GM18520 (cell line): ENCODE measurements around the gene NCAN.
"Not testable (repeated sequence)": the region's sequence is repeated elsewhere in the genome, so short reads cannot be mapped to it uniquely, and the experiment has no call there.

ENCODE experiments used
- ATAC-seq: cut with Tn5 transposase; IDR thresholded peaks from one replicate; pipeline ENCODE4 v1.9.1; 2021; ENCODE audit not compliant: unreplicated experiment

The NCAN gene

DNA sequence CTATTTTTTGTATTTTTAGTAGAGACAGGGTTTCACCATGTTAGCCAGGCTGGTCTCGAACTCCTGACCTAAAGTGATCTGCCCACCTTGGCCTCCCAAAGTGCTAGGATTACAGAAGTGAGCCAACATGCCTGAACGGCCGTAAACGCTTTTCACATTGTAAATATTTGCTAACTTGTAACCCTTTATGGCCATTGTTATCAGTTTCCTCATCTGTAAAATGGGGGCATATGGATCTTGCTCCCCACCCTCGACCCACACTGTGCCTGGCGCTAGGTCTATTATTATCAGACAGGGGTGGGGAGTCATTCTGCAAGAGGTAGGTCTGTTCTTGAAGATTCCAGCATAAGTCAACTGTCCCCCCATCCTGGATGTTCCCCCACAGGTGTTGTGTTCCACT lies 11.9 kb downstream of the NCAN start:
- no peak for ATAC-seq

DNA sequence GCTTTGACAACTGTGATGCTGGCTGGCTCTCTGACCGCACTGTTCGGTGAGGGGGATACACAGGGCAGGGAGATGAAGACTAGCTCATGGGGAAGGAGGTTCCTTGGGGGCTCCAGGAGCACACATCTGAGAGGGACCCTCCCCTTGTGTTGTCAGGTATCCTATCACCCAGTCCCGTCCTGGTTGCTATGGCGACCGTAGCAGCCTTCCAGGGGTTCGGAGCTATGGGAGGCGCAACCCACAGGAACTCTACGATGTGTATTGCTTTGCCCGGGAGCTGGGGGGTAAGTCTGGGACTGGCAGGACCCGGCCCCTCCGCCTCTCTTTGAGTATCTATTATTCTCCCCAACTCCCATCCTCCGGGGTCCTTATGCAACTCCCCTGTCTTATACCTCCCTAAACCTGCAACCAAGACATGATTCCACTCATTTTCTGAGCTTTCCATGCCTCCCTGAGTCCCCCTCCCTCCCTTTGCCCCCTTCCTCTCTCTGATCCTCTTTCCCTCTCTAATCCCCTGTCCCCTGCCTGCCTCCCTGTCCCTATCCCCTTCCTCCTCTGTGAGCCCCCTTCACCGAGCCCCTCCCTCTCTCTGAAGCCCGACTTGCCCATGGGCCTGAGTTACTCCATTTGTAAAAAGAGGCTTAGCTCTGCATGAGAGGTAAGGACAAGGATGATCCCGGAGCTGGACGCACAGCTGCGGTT lies 12.5 kb downstream of the NCAN start:
- ATAC-seq = no peak

DNA sequence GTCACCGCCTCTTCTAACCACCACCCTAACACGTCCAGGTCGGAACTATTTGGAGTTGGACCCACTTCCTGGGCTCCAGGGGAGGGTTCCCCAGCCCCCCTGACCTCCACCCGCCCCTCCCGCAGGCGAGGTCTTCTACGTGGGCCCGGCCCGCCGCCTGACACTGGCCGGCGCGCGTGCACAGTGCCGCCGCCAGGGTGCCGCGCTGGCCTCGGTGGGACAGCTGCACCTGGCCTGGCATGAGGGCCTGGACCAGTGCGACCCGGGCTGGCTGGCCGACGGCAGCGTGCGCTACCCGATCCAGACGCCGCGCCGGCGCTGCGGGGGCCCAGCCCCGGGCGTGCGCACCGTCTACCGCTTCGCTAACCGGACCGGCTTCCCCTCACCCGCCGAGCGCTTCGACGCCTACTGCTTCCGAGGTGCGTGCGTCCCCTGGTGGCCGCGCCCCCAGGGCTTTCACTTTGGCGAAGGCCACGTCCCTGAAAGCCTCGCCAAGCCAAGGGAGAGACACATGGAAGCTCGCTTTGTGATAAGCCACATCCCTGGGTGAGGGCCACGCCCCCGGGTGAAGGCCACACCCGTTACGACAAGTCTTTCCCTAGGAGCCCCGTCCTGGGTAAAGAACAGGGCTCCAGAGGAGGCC lies 13.2 kb downstream of the NCAN start:
- ATAC-seq = no peak

DNA sequence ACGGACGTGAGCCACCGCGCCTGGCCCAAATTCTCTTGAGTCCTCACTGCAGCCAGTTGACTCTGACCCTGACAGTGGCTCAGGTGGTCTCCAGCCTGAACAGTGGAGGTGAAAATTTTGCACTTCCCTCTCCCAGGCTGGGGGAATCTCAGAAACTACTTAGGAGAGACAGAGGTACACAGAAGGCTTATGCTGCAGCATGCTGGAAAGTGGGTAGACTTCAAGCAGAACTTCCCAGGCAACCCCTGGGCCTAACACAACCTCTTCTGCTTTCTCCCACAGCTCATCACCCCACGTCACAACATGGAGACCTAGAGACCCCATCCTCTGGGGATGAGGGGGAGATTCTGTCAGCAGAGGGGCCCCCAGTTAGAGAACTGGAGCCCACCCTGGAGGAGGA lies 14.4 kb downstream of the NCAN start:
- ATAC-seq = no peak

DNA sequence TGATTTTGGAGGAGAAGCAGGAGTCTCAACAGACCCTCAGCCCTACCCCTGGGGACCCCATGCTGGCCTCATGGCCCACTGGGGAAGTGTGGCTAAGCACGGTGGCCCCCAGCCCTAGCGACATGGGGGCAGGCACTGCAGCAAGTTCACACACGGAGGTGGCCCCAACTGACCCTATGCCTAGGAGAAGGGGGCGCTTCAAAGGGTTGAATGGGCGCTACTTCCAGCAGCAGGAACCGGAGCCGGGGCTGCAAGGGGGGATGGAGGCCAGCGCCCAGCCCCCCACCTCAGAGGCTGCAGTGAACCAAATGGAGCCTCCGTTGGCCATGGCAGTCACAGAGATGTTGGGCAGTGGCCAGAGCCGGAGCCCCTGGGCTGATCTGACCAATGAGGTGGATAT lies 14.9 kb downstream of the NCAN start:
- ATAC-seq = no peak

DNA sequence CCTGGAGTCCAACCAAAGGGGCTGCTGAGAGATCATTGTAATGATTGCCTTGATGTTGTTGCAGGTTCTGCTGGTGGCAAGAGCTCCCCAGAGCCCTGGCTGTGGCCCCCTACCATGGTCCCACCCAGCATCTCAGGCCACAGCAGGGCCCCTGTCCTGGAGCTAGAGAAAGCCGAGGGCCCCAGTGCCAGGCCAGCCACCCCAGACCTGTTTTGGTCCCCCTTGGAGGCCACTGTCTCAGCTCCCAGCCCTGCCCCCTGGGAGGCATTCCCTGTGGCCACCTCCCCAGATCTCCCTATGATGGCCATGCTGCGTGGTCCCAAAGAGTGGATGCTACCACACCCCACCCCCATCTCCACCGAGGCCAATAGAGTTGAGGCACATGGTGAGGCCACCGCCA lies 15.5 kb downstream of the NCAN start:
- no peak for ATAC-seq

DNA sequence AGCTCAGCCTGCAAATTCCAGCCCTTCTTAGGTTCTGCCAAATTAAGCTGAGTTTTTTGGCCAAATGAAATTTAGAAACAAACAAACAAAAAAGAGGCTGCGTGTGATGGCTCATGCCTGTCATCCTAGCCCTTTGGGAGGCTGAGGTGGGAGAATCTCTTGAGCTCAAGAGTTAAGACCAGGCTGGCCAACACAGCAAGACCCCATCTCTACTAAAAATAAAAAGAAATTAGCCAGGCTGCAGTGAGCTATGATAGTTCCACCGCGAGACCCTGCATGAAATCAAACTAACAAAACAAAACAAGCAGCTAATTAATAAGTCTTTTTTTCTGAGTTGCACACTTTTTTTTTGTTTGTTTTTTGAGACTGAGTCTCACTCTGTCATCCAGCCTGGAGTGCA lies 17.9 kb downstream of the NCAN start:
- ATAC-seq = no peak

DNA sequence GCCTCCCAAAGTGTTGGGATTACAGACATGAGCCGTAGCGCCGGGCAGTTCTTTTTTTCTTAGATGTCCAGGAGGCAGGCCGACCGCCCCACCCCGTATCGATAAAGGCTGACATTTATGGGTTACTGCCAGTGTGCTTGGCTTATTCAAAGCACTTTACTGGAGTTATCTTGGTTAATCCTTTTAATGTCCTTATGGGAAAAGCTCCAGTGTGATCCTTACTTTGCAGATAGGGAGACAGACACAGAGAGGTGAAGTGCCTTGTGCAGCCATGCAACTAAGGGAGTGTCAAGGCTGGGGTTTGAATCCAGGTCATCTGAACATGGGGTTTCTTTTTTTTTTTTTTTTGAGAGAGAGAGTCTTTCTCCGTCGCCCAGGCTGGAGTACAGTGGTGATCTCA lies 19.2 kb downstream of the NCAN start:
- ATAC-seq = no peak

DNA sequence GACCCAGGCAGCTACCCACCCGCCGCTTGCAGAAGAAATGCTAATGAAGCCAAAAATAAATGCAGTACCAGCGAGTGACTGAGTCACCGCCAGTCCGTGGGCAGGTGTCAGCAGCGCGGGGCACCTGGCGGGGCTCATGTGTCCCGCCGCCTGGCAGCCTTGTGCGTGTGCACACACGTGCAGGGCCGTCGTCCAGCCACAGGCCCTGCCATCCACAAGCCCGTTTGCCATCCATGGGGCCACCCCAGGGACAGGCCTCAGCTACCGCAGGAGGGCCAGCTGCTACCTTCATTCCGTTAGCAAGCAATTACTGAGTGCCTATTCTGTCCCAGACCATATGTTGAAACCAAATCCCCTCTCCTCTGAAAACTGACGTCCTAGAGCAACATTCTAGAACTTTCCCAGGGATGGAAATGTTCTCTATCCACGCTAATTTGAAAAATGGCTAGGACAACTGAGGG lies 20.5 kb downstream of the NCAN start:
- no peak for ATAC-seq

DNA sequence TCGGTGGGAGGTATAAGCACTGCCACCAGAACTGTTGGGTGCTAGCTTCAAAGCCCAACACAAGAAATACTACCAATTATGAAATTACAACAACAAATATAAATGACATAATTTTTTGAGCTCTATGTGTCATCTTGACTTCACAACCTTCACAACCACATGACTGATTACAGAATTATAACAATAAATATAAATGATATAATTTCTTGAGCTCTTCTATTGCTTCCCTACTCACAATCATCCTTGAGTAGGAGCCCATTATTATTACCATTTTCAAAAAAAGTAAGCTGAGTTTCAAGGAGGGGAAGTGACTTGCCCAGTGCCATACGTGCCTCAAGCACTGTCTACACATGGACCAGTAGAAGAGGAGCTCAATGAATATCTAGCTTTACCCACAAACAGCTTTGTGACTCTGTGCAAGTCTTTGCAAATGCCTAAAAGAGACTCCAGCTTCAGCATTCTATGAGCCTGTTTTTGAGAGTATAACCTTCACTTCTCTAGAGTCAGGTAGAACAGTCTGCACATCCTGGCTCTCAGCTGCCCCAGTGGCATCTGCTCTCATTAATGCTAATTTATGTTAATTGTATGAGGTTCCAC lies 22.6 kb downstream of the NCAN start:
- ATAC-seq = no peak

DNA sequence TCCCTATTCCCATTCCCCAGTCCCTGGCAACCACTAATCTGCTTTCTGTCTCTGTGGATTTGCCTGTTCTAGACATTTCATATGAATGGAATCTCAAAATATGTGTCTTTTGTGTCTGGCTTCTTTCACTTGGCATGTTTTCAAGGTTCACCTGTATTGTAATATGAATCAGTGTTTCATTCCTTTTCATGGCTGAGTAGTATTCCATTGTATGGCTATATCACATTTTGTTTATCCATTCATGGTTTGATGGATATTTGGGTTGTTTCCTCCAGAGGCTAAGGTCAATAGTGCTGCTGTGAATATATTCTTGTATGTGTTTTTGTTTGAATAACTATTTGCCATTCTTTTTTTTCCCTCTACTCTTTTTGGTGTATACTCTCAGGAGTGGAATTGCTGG lies 24.4 kb downstream of the NCAN start:
- no peak for ATAC-seq

DNA sequence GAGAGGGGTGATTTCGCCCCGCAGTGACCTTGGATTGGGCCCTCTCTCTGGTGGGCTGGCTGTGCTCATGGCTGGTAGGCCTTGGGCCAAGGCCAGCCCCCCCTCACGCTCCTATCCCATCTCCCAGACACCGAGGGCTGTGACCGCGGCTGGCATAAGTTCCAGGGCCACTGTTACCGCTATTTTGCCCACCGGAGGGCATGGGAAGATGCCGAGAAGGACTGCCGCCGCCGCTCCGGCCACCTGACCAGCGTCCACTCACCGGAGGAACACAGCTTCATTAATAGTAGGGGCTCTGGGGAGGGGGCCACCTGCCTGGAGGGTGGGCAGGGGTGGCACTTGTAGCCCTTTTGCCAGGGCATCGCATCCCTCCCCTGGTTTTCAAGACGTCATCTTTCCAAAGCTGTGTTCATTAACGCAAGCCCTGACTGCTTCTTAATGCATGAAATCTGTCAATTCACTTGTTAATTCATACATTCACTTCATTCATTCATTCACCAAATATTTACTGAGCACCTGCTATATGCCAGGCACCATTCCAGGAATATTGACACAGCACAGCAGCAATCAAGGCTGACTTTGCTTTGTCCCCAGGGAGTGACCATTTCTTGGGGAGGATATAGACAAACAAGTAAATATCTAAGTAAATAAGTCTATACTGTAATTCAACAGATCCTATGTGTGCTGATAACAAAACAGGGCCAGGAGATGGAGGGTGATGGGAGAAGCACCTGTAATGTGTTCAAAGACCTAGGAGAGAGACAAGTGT lies 26.6 kb downstream of the NCAN start:
- ATAC-seq = no peak

DNA sequence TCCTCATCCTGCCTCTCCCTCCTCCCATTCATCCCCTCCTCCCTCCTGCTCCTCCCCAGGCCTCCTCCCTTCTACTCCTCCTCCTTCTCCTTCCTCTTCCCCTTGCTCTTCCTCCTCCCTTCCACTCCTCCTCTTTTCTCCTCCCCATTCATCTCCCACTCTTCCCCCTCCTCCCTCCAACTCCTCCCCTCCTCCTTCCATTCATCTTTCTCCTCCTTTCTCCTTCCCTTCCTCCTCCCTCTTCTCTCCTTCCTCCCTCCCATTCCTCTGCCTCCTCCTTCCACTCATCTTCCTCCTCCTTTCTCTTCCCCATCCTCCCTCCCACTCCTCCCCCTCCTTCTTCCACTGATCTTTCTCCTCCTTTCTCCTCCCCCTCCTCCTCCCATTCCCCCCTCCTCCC lies 27.9 kb downstream of the NCAN start:
- no peak for ATAC-seq

DNA sequence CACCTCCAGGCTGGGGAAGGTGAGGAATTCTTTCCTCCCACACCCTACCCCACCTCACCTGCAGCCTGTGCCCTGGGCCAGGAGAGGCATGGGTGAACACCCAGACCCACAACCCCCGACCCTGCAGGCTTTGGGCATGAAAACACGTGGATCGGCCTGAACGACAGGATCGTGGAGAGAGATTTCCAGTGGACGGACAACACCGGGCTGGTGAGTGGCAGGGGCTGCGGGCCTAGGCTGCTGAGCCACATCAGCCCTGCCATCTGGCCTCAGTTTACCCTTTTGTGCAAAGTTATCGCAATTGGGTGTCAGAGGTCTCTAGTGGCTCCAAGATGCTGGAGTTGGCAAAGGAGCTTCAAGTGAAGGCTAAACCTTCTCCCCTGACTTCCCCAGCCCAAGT lies 28.7 kb downstream of the NCAN start:
- no peak for ATAC-seq

DNA sequence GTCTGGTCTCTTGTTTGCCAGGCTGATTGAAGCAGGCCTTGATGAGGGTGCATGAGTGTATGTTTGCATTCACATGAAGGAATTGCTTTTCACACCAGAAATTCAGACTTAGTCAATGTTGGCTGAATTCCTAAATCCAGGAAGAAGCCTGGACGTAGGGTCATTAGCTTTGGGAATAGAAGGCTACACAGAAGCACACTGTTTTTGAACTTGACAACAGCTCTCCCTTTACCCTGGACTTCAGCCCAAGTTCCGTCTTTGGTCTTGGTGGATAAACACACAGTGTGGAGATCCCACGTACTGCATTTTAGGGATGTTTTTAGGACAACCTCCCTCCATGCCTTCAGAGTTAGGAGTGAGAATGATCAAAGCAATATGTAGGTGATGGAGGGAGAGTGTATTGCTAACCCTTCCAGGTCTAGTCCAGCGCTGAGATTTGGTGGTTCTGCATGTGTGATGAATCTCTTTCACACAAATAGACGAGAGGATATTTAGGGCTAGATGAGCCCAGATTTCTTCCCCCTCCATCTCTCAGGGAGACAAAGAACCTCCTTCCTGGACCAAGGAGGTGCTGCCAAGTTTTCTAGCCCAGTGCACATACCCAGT lies 38.5 kb downstream of the NCAN start:
- ATAC-seq = no peak

DNA sequence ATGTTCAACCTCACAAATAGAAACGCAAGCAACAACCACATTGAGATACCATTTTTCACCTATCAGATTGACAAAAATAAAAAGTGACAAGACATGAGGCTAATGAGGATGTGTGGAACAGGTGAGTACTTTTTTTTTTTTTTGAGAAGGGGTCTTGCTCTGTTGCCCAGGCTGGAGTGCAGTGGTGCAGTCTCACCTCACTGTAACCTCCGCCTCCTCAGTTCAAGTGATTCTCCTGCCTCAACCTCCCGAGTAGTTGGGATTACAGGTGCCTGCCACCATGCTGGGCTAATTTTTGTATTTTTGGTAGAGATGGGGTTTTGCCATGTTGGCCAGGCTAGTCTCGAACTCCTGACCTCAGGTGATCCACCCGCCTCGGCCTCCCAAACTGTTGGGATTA lies 41.7 kb downstream of the NCAN start:
- ATAC-seq = not testable (repeated sequence)

DNA sequence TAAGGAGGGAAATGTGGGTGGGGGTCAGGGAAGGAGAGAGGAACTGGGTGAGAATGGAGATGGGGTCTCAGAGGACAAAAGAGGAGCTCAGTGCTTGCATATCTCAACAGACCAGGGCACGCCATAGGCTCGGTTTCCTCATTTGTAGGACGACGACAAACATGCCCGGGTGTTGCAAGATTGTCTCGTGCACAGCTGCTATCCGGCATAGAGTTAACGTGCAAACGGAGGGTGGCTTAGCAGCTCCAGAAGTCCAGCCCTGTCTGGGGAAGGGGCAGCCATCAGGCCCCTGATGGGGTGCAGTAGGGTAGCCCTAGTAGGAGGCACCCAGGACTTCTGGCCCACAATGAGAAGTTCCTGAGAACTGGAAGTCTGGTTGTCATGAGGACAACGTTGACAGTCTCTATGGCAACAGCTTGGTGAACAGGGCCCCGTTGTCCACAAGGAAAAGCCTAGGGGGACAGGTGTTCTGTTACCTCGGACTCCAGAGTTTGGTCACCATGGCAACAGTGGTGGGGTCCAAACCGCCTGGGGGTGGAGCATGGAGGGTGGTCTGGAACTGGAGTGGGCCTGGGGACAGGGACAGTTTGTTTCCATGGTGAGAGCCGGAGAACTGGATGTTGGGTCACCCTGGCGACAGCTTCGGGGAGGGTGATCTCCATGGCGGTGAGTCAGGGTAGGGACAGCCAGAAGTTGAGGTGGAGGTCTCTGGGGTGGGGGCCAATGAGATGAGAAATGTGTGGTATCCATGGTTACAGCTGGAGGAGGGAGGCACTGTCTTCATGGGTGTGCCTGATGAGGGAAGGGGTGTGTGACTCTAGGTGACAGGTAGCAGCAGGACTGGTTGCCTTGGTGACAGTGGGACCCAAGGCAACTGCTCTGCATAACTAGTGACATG lies 44.6 kb downstream of the NCAN start:
- ATAC-seq = no peak

DNA sequence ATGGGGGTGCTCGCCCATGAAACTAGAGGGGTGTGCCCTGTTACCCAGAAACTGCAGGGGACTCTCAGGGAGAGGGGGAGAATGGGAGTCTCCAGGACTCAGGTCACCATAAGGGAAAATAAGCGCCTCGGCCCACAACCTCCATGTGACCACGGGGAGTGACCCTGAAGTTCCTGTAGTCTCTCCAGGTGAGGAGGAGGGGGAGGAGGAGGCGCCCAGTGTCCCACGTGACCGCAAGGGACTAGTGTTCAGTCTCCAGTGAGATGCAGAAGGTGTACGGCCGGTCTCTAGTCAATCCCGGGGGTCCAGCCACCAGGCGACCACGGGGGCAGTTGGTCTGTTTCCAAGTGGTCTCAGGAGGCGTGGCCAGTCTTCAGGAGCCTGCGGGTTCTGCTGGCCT lies 45.4 kb downstream of the NCAN start:
- ATAC-seq = no peak

DNA sequence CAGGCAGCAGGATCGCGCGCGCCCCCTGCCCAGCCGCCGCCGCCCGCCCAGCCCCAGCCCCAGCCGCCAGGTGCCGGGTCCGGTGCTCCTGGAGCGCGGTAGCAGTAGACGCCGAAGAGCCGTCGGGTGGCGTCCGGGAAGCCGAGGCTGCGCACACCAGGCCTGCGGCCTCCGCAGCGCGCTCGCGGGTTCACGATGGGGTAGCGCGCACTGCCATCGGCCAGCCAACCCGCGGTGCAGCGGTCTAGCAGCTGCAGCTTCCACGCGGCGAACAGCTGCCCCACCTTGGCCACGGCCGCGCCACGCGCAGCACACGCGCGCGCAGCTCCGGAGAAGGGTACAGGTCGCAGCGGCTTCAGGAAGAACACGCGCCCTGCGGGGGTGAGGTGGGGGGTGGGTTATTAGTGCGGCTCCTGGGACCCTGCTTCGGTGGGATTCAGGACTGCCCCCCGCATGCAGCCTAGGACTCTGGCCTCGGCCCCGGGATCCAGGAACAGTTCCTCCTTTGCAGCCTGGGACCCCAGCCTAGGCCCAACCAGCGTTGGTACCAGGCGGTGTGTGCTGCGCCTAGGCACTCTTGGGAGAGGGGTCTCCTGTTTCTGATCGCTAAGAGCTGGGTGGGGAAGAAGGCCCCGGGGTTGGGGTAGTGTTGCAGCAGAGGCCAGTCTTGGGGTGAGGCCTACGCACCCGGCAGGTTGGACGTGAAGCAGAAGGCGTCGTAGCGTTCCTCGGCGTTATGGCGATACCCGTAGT lies 46.3 kb downstream of the NCAN start:
- ATAC-seq = no peak
